ENCODE measurements around the gene PTGDS.

PTGDS gene

GRCh38 chr9:136954270-136955083 lies 22.8 kb upstream of the PTGDS start:
- TF ChIP-seq EZH2phosphoT487 (IDR thresholded peaks at IDR 0.05; ENCODE audit: low read depth), result no peak
- TF ChIP-seq, protein P1, sequence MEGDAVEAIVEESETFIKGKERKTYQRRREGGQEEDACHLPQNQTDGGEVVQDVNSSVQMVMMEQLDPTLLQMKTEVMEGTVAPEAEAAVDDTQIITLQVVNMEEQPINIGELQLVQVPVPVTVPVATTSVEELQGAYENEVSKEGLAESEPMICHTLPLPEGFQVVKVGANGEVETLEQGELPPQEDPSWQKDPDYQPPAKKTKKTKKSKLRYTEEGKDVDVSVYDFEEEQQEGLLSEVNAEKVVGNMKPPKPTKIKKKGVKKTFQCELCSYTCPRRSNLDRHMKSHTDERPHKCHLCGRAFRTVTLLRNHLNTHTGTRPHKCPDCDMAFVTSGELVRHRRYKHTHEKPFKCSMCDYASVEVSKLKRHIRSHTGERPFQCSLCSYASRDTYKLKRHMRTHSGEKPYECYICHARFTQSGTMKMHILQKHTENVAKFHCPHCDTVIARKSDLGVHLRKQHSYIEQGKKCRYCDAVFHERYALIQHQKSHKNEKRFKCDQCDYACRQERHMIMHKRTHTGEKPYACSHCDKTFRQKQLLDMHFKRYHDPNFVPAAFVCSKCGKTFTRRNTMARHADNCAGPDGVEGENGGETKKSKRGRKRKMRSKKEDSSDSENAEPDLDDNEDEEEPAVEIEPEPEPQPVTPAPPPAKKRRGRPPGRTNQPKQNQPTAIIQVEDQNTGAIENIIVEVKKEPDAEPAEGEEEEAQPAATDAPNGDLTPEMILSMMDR (IDR thresholded peaks at IDR 0.05; ENCODE audit: low read depth, low read length), result no peak
- Histone ChIP-seq H3K4me1 (ENCODE audit: low read length) (peaks cover 5% of the 10 kb centered on the region; the same call in 1 of the 2 replicates), H3K9ac (ENCODE audit: low read length) (no peak overlapping the region)

DNA sequence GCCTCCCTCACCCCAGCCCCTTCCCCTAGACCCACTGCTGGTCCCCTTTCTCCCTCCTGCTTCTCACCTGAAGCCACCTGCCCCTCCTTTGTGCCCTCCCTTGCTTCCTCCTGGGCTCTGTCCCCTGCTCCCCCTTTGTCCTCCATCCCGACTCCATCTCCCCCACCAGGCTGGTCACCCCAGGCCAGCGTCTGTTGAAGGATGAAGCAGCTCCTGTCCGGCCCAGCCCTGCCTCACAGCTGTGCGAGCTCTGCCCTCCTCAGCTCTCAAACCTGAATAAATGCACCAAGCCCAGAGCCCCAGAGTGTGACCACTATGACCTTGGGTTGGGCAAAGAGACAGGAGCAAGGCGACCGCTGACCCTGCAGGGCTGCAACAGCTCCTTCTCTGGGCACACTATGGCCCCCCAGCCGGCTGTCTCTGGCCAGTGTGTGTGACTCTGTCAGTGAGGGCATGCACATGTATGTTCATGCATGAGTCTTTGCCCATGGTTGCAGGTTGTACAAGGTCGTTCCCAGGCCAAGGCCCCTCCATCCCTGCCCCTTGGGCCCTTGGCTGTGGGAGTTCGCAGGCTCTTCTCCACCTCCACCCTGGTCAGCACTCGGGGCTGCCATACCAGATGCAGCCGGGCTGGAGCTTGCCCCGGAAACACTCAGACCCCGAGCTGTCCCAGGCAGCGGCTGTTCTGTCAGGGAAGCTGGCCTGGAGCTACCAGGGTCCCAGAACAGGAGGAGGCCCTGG lies 21.9 kb upstream of the PTGDS start:
- Histone ChIP-seq H3K79me2 (ENCODE audit: low read length) (no peaks in the 10 kb centered on the region), H3K4me3 (ENCODE audit: low read length) (no peak overlapping the region), H2AFZ (ENCODE audit: low read depth, low read length) (no peak overlapping the region), H4K20me1 (ENCODE audit: insufficient read depth, low read length) (no peaks in the 10 kb centered on the region), H3K9me3 (ENCODE audit: insufficient read depth, low read length) (no peaks in the 10 kb centered on the region), H3K9ac (ENCODE audit: low read length) (no peak overlapping the region), H3K27me3 (ENCODE audit: low read depth, low read length) (no peaks in the 10 kb centered on the region; the same call in 1 of the 2 replicates), H3K4me2 (ENCODE audit: low read length) (no peak overlapping the region), H3K36me3 (replicated peaks; ENCODE audit: low read depth, low read length) (no peaks in the 10 kb centered on the region), H3K4me1 (ENCODE audit: low read length) (peaks cover 4% of the 10 kb centered on the region; the same call in 1 of the 2 replicates), H3K27ac (ENCODE audit: low read length) (no peak overlapping the region)
- no peak for TF ChIP-seq EZH2phosphoT487 (IDR thresholded peaks at IDR 0.05; ENCODE audit: low read depth)
- TF ChIP-seq, protein P1 (IDR thresholded peaks at IDR 0.05; ENCODE audit: low read depth, low read length), result no peak

More at GRCh38 chr9:136954270-136955083, 22.8 kb upstream of the PTGDS start:
- Histone ChIP-seq H4K20me1 (ENCODE audit: insufficient read depth, low read length) (no peaks in the 10 kb centered on the region), H3K27me3 (ENCODE audit: low read depth, low read length) (no peaks in the 10 kb centered on the region; the same call in 1 of the 2 replicates), H3K9me3 (ENCODE audit: insufficient read depth, low read length) (no peaks in the 10 kb centered on the region), H3K4me2 (ENCODE audit: low read length) (no peak overlapping the region), H3K27ac (ENCODE audit: low read length) (no peak overlapping the region), H3K4me3 (ENCODE audit: low read length) (no peak overlapping the region), H3K79me2 (ENCODE audit: low read length) (no peaks in the 10 kb centered on the region), H3K36me3 (replicated peaks; ENCODE audit: low read depth, low read length) (no peaks in the 10 kb centered on the region), H2AFZ (ENCODE audit: low read depth, low read length) (no peak overlapping the region)

GRCh38 chr9:136955943-136956335 lies 21.4 kb upstream of the PTGDS start:
- Histone ChIP-seq H3K27ac (ENCODE audit: low read length) (no peak overlapping the region), H3K9ac (ENCODE audit: low read length) (no peak overlapping the region), H3K27me3 (ENCODE audit: low read depth, low read length) (no peaks in the 10 kb centered on the region; the same call in 1 of the 2 replicates), H3K4me2 (ENCODE audit: low read length) (no peak overlapping the region), H3K79me2 (ENCODE audit: low read length) (no peaks in the 10 kb centered on the region), H4K20me1 (ENCODE audit: insufficient read depth, low read length) (no peaks in the 10 kb centered on the region), H3K4me1 (ENCODE audit: low read length) (no peaks in the 10 kb centered on the region), H3K36me3 (replicated peaks; ENCODE audit: low read depth, low read length) (no peaks in the 10 kb centered on the region), H3K4me3 (ENCODE audit: low read length) (no peak overlapping the region), H2AFZ (ENCODE audit: low read depth, low read length) (no peak overlapping the region), H3K9me3 (ENCODE audit: insufficient read depth, low read length) (no peaks in the 10 kb centered on the region)
- TF ChIP-seq, protein P1 (IDR thresholded peaks at IDR 0.05; ENCODE audit: low read depth, low read length), result no peak
- TF ChIP-seq EZH2phosphoT487 (IDR thresholded peaks at IDR 0.05; ENCODE audit: low read depth), result no peak

- Histone ChIP-seq H3K4me1 (ENCODE audit: low read length) (no peaks in the 10 kb centered on the region), H3K4me2 (ENCODE audit: low read length) (no peak overlapping the region), H3K9ac (ENCODE audit: low read length) (no peak overlapping the region), H3K9me3 (ENCODE audit: insufficient read depth, low read length) (no peaks in the 10 kb centered on the region), H3K27ac (ENCODE audit: low read length) (no peak overlapping the region), H3K4me3 (ENCODE audit: low read length) (no peak overlapping the region), H2AFZ (ENCODE audit: low read depth, low read length) (no peak overlapping the region), H3K36me3 (replicated peaks; ENCODE audit: low read depth, low read length) (no peaks in the 10 kb centered on the region), H4K20me1 (ENCODE audit: insufficient read depth, low read length) (no peaks in the 10 kb centered on the region), H3K27me3 (ENCODE audit: low read depth, low read length) (no peaks in the 10 kb centered on the region; the same call in 1 of the 2 replicates), H3K79me2 (ENCODE audit: low read length) (no peaks in the 10 kb centered on the region)
- TF ChIP-seq, protein P1 (IDR thresholded peaks at IDR 0.05; ENCODE audit: low read depth, low read length), result no peak
- no peak for TF ChIP-seq EZH2phosphoT487 (IDR thresholded peaks at IDR 0.05; ENCODE audit: low read depth)
Observed at GRCh38 chr9:136956604-136957003, 20.7 kb upstream of the PTGDS start.

Measured in OCI-LY3 (cell line).